Activated T-cell treated with anti-CD3 and anti-CD28 coated beads, Interleukin-2, amount 50 U/mL, for 4 hours (primary cell): ENCODE results near the gene TPPP3. TPM values are rescaled to one million over a fixed set of nuclear protein-coding genes. Genes with fewer than 3 reads are reported as not detected.

Experiments used
- ATAC-seq, 2 donors: fragments of 200-7000 bp; cut with Tn5 transposase; one replicate each; pipeline ENCODE4 v1.10.0; 2021
- DNase-seq: peaks from one replicate; pipeline ENCODE4 v3.0.0-alpha.2; 2020
- H3K27me3 Mint-ChIP-seq: one replicate; pipeline ENCODE4 v1.8.0; 2021; ENCODE audit warnings: low read depth, mixed read lengths
- H3K36me3 Mint-ChIP-seq: one replicate; pipeline ENCODE4 v1.8.0; 2022; ENCODE audit warnings: mixed read lengths; ENCODE audit not compliant: insufficient read depth
- H3K4me1 Mint-ChIP-seq: one replicate; pipeline ENCODE4 v1.8.0; 2021; ENCODE audit warnings: low read depth, mixed read lengths
- H3K4me3 Mint-ChIP-seq: one replicate; pipeline ENCODE4 v1.8.0; 2021; ENCODE audit warnings: mild to moderate bottlenecking, moderate library complexity, mixed read lengths
- H3K9me3 Mint-ChIP-seq: one replicate; pipeline ENCODE4 v1.8.0; 2021; ENCODE audit warnings: mixed read lengths
- total RNA-seq, 3 donors: library from RNA; stranded (reverse); gene quantifications; one replicate each; pipeline ENCODE4 v1.2.1, GENCODE V29; 2021

TPPP3 gene
- total RNA-seq: under 1 TPM in 1 of 3 donors, not detected in 2; 0.20 TPM

DNA sequence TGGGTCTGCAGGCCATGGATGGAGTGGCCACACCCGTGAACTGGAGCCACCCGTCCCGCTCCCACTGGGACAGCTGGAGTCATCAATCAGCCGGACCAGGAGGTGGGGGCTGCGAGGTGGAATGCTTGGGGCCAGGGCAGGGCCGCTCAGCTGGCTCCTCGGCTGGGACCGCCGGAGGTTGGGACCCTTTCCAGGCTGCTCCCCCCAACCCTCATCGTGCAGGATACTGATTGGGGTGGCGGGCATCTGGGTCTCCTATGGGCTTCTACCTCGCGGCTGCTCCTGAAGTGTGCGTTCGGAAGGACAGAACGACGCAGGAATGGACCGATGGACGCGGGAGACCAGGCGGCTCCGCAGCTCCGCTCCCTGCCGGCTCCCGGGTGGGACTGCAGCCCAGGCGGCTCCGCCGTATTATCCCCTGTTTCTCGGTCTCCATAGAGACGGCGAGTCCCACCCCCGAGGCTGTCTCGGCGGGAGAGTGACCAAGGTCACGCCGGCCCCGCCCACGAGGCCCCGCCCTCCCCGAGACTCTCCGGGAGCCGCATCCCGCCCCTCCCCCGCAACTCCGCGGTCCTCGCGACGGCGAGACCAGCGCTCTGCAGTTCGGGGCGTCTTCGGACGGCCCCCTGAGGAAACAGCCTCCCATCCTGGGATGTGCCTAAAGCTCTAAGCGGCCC, at the start of gene TPPP3:
TSS of gene TPPP3 (minus strand) at position 388 of the 677 bp plus-strand sequence. CDS start 2,387 bp downstream, outside the sequence.
- ATAC-seq (peak; percentile 53 to 69), DNase-seq (no peak)
- peaks cover 39% of the 10 kb centered on the region for H3K27me3 Mint-ChIP-seq
- H3K36me3 Mint-ChIP-seq: no peaks in the 10 kb centered on the region
- peaks cover 10% of the 10 kb centered on the region for H3K4me1 Mint-ChIP-seq
- H3K9me3 Mint-ChIP-seq: no peaks in the 10 kb centered on the region
- peak within 1 kb of the TSS; percentile 67 for H3K4me3 Mint-ChIP-seq

DNA sequence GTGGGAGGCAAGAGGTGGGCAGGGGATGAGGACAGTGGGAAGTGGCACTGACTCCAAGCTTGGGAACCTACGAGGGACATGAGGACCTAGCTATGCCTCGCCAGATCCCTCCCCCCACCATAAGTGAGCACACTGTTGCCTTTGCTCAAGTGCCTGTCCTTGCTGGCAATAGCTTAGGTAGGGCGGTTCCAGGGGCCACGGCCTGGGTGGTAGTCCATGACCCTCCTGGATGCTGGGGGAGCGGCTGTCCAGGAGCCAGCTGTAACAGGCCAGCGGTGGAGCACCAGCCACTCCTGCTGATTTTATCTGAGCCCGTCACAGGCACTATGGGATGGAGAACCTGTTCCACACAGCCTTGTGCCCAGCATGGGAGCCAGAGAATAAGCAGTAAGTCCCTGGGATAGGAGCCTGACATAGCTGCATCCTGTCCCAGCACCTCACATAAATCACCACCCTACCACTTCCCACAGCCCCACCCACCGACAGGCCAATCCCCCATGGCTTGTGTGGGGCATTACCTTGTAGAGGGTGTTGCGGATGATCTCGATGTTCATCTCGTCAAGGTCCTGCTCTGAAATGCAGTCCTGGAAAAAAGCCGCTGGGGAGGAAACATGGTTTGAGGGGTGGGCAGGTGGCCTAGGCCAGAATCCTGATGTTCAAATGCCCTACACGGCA, 49.4 kb upstream of the TPPP3 start:
- H3K9me3 Mint-ChIP-seq: no peaks in the 10 kb centered on the region

GRCh38 chr16:67441907-67442306, 48.6 kb upstream of the TPPP3 start:
- no peak for DNase-seq
- H3K36me3 Mint-ChIP-seq: peaks cover 18% of the 10 kb centered on the region
- no peak overlapping the region for H3K4me3 Mint-ChIP-seq
- no peak for ATAC-seq
- H3K4me1 Mint-ChIP-seq: no peaks in the 10 kb centered on the region
- no peaks in the 10 kb centered on the region for H3K27me3 Mint-ChIP-seq
- H3K9me3 Mint-ChIP-seq: no peaks in the 10 kb centered on the region

More for the DNA sequence above, 49.4 kb upstream of the TPPP3 start:
- no peak for ATAC-seq
- Mint-ChIP-seq H3K4me1 (no peaks in the 10 kb centered on the region), H3K4me3 (no peak overlapping the region), H3K36me3 (peaks cover 13% of the 10 kb centered on the region), H3K27me3 (no peaks in the 10 kb centered on the region)
- no peak for DNase-seq

DNA sequence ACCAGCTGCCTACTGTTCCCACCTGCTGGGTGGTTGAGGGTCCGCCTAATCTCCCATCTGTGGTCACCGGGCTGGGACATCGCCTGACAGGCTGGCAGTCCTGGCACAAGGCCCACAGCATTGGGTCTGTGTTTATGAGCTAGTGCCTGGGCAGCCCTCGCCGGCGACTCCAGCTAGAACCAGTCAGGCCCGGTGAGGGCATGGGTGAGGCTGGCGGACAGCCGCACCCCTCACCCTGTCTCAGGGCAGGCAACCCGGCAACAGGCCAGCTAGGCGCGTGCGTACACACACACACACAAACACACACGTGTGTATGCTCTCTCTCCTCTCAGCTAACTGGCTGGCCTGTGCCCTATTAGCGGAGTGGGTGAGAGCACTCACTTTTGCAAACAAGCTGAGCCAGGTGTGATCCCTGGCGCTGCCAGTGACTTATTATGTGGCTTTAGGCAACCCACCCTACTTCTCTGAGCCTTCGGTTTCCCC, 48.0 kb upstream of the TPPP3 start:
- peaks cover 22% of the 10 kb centered on the region for H3K36me3 Mint-ChIP-seq
- no peak for DNase-seq
- no peaks in the 10 kb centered on the region for H3K4me1 Mint-ChIP-seq
- no peak for ATAC-seq
- no peak overlapping the region for H3K4me3 Mint-ChIP-seq
- no peaks in the 10 kb centered on the region for H3K27me3 Mint-ChIP-seq
- no peaks in the 10 kb centered on the region for H3K9me3 Mint-ChIP-seq

GRCh38 chr16:67438824-67439393, 45.6 kb upstream of the TPPP3 start:
- no peaks in the 10 kb centered on the region for H3K4me1 Mint-ChIP-seq
- no peak for DNase-seq
- H3K36me3 Mint-ChIP-seq: peaks cover 22% of the 10 kb centered on the region
- no peak for ATAC-seq
- no peaks in the 10 kb centered on the region for H3K9me3 Mint-ChIP-seq
- no peaks in the 10 kb centered on the region for H3K27me3 Mint-ChIP-seq
- no peak overlapping the region for H3K4me3 Mint-ChIP-seq

DNA sequence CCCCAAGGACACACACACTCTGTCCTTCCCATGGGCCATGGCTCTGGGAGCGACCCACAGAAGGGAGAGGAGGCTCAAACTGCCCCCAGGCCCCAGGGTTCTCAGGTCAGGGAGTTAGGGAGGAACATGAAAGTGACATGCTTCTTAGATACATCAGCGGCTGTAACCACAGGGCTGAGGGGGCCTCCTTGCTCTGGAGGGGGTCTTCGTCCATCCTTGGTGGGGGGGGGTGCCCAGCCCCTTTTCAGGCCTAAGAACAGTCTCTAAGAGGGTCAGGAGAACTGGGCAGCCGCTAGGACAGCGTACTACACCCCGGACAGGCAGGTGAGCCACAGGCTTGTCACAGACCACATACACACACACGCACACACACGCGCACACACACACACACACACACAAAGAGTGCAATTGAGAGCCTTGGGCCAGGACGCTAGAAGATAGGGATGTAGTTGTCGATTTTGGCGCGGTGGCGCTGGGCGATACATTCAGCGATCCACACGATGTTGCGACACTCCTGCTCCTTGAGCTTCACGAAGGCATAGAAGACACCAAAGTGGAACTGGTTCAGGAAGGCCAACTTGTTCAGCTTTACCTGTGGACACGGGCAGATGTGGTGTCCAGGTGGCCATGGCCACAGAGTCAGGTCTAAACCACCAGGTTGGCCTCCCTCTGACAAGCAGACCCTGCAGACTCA, 44.9 kb upstream of the TPPP3 start:
- H3K36me3 Mint-ChIP-seq: peaks cover 22% of the 10 kb centered on the region
- no peak for DNase-seq
- H3K4me3 Mint-ChIP-seq: no peak overlapping the region
- no peaks in the 10 kb centered on the region for H3K27me3 Mint-ChIP-seq
- H3K9me3 Mint-ChIP-seq: no peaks in the 10 kb centered on the region
- no peaks in the 10 kb centered on the region for H3K4me1 Mint-ChIP-seq
- ATAC-seq: no peak

DNA sequence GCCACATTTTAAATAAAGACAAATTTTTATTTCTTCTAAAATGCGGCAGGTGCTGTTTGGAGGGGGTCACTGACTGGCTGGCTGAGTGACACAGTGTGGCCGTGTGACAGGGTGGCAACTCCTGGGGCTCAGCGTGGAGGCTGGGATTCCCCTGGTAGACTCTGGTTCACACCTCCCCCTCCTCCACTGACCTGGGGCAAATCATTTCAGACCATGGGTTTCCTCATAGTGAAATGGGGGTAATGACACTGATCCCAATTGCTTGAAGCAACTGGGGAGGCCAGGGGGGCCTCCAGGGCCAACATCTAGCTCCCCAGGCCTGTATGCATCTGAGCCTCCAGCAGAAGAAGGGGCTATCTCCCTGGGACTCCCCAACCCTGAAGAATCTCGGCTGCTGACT, 44.2 kb upstream of the TPPP3 start:
- ATAC-seq (no peak), DNase-seq (no peak)
- H3K27me3 Mint-ChIP-seq: peaks cover under 1% of the 10 kb centered on the region
- peaks cover 22% of the 10 kb centered on the region for H3K36me3 Mint-ChIP-seq
- no peak overlapping the region for H3K4me3 Mint-ChIP-seq
- no peaks in the 10 kb centered on the region for H3K9me3 Mint-ChIP-seq
- H3K4me1 Mint-ChIP-seq: no peaks in the 10 kb centered on the region

DNA sequence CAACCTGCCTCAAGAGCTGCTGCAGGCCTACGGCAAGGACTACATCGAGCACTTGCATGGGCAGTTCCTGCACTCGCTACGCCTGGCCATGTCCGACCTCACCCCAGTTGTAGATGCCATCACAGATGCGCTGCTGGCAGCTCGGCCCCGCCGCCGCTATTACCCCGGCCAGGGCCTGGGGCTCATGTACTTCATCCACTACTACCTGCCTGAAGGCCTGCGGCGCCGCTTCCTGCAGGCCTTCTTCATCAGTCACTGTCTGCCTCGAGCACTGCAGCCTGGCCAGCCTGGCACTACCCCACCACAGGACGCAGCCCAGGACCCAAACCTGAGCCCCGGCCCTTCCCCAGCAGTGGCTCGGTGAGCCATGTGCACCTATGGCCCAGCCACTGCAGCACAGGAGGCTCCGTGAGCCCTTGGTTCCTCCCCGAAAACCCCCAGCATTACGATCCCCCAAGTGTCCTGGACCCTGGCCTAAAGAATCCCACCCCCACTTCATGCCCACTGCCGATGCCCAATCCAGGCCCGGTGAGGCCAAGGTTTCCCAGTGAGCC, 43.4 kb upstream of the TPPP3 start:
- no peaks in the 10 kb centered on the region for H3K9me3 Mint-ChIP-seq
- H3K27me3 Mint-ChIP-seq: peaks cover 4% of the 10 kb centered on the region
- no peak for ATAC-seq
- no peak for DNase-seq
- H3K4me1 Mint-ChIP-seq: peaks cover 2% of the 10 kb centered on the region
- peaks cover 22% of the 10 kb centered on the region for H3K36me3 Mint-ChIP-seq
- H3K4me3 Mint-ChIP-seq: no peak overlapping the region

GRCh38 chr16:67435758-67436164, 42.5 kb upstream of the TPPP3 start:
- ATAC-seq (no peak), DNase-seq (no peak)
- H3K4me1 Mint-ChIP-seq: peaks cover 5% of the 10 kb centered on the region
- peaks cover 22% of the 10 kb centered on the region for H3K36me3 Mint-ChIP-seq
- no peak overlapping the region for H3K4me3 Mint-ChIP-seq
- no peaks in the 10 kb centered on the region for H3K9me3 Mint-ChIP-seq
- peaks cover 4% of the 10 kb centered on the region for H3K27me3 Mint-ChIP-seq

GRCh38 chr16:67433131-67433719, 39.9 kb upstream of the TPPP3 start:
- no peak overlapping the region for H3K4me3 Mint-ChIP-seq
- DNase-seq: no peak

GRCh38 chr16:67432506-67432890, 39.2 kb upstream of the TPPP3 start:
- H3K4me3 Mint-ChIP-seq: peak overlapping the region; percentile 5

More at GRCh38 chr16:67433131-67433719, 39.9 kb upstream of the TPPP3 start:
- H3K27me3 Mint-ChIP-seq: peaks cover 21% of the 10 kb centered on the region
- no peak for ATAC-seq
- no peaks in the 10 kb centered on the region for H3K9me3 Mint-ChIP-seq
- H3K36me3 Mint-ChIP-seq: peaks cover 13% of the 10 kb centered on the region
- peaks cover 8% of the 10 kb centered on the region for H3K4me1 Mint-ChIP-seq

DNA sequence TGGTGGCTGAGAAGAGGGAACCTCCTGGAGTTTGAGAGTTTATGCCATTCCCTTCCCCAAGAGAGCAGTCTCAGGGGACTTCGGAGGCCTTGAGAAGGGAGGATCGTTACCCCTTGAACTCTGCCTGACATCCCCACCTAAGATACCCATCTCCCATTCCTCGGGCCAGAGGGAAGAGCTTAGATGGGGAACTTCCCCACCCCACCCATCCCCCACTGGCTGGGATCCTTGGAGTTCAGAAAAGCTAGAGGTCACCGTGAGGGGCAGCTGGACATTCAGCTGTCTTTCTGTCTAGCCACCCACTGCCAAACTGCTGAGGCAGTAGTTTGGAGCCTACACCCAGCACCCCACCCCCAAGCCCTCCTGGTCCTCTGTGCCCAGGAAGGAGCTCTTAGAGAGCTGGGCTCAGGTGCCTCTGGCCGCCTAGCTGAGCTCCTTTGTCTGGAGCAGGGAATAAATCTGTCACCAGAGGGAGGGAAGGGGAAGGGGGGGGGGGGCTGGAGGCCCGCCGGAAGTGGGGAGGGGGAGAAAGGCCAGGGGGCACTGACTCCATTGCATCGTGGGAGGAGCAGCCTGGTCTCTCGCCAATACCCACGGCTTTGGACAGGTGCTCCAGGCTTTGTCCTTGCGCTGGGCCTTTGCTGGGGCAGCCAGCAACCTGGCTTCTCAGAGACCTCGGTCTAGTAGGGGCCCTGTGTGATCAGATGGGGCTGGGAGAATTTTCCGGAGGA, 38.6 kb upstream of the TPPP3 start:
- Mint-ChIP-seq H3K27me3 (peaks cover 21% of the 10 kb centered on the region), H3K36me3 (peaks cover 5% of the 10 kb centered on the region), H3K4me3 (peak overlapping the region; percentile 65), H3K4me1 (peaks cover 8% of the 10 kb centered on the region), H3K9me3 (no peaks in the 10 kb centered on the region)
- no peak for ATAC-seq
- no peak for DNase-seq

More at GRCh38 chr16:67432506-67432890, 39.2 kb upstream of the TPPP3 start:
- DNase-seq: no peak
- H3K9me3 Mint-ChIP-seq: no peaks in the 10 kb centered on the region
- H3K36me3 Mint-ChIP-seq: peaks cover 7% of the 10 kb centered on the region
- ATAC-seq: no peak
- H3K4me1 Mint-ChIP-seq: peaks cover 8% of the 10 kb centered on the region
- peaks cover 21% of the 10 kb centered on the region for H3K27me3 Mint-ChIP-seq
